Left forelimb (tissue), 1 donor: ENCODE results near the gene NGEF.
"Not testable (repeated sequence)": the region's sequence is repeated elsewhere in the genome, so short reads cannot be mapped to it uniquely, and the experiment has no call there.

Experiments
- DNase-seq: peaks from one replicate; pipeline ENCODE4 v3.0.0-alpha.2; 2018; ENCODE audit warnings: low spot score

The NGEF gene

GRCh38 chr2:233021771-233022170 lies 8.7 kb upstream of the NGEF start:
- DNase-seq: no peak

- DNase-seq: no peak
Observed at GRCh38 chr2:233020454-233020853, 7.4 kb upstream of the NGEF start.

GRCh38 chr2:233019610-233020009 lies 6.6 kb upstream of the NGEF start:
- DNase-seq: not testable (repeated sequence)

GRCh38 chr2:233017947-233018346 lies 4.9 kb upstream of the NGEF start:
- DNase-seq: no peak

GRCh38 chr2:233015019-233015645 lies 2.1 kb upstream of the NGEF start:
- peak; percentile 52 for DNase-seq

- DNase-seq: no peak
Observed at GRCh38 chr2:233013650-233014049, 594 bp upstream of the NGEF start.

- DNase-seq: peak; percentile 38
Observed at GRCh38 chr2:233012301-233012971, 620 bp downstream of the NGEF start.

- peak; percentile 51 for DNase-seq
Observed at GRCh38 chr2:233011702-233012131, 1.3 kb downstream of the NGEF start.

GRCh38 chr2:233011268-233011650 lies 1.8 kb downstream of the NGEF start:
- no peak for DNase-seq

GRCh38 chr2:233010569-233011267 lies 2.3 kb downstream of the NGEF start:
- no peak for DNase-seq

- no peak for DNase-seq
Observed at GRCh38 chr2:233009661-233010060, 3.4 kb downstream of the NGEF start.

- no peak for DNase-seq
Observed at GRCh38 chr2:233007739-233008138, 5.3 kb downstream of the NGEF start.

GRCh38 chr2:233007270-233007669 lies 5.8 kb downstream of the NGEF start:
- no peak for DNase-seq

- DNase-seq: no peak
Observed at GRCh38 chr2:233006648-233007047, 6.4 kb downstream of the NGEF start.

- DNase-seq: no peak
Observed at GRCh38 chr2:233005096-233005495, 8.0 kb downstream of the NGEF start.

GRCh38 chr2:233003658-233004555 lies 9.1 kb downstream of the NGEF start:
- DNase-seq: no peak

- DNase-seq: no peak
Observed at GRCh38 chr2:233002829-233003657, 10.0 kb downstream of the NGEF start.

- DNase-seq: no peak
Observed at GRCh38 chr2:233000886-233001750, 11.9 kb downstream of the NGEF start.

GRCh38 chr2:232999354-232999753 lies 13.7 kb downstream of the NGEF start:
- no peak for DNase-seq

- no peak for DNase-seq
Observed at GRCh38 chr2:232998666-232998985, 14.4 kb downstream of the NGEF start.
